CD4-positive, alpha-beta T cell treated with Interleukin-21 for 1 hour (primary cell): ENCODE results near the gene TMEM44.
"Not testable (repeated sequence)": the region's sequence is repeated elsewhere in the genome, so short reads cannot be mapped to it uniquely, and the experiment has no call there.

Experiments
- DNase-seq: peaks from one replicate; pipeline ENCODE4 v3.0.0-alpha.2; 2020

The TMEM44 gene

GRCh38 chr3:194640829-194641228, 7.6 kb upstream of the TMEM44 start:
- peak; percentile 35 for DNase-seq

- DNase-seq = no peak
Observed at GRCh38 chr3:194638991-194639605, 5.9 kb upstream of the TMEM44 start.

GRCh38 chr3:194637541-194638400, 4.6 kb upstream of the TMEM44 start:
- no peak for DNase-seq

DNA sequence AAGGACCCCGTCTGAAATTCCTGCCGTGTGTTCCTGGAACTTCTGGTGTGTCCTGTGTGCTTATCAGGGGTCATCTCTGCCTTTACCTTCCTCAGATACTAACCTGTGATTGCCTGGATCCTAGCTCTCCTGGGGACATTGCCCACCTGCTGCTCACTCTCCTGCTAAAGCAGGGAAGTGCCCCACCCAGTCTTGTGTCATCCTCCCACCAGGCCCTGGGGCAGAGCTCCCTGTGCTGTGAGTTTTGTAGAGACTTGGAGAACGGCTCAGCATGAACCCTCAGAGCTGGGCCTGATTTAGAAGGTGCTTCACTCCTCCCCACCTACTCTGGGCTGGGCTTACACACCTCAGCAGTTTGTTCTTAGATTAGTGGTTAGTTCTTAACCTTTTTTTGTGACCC, 3.8 kb upstream of the TMEM44 start:
- DNase-seq = no peak

DNA sequence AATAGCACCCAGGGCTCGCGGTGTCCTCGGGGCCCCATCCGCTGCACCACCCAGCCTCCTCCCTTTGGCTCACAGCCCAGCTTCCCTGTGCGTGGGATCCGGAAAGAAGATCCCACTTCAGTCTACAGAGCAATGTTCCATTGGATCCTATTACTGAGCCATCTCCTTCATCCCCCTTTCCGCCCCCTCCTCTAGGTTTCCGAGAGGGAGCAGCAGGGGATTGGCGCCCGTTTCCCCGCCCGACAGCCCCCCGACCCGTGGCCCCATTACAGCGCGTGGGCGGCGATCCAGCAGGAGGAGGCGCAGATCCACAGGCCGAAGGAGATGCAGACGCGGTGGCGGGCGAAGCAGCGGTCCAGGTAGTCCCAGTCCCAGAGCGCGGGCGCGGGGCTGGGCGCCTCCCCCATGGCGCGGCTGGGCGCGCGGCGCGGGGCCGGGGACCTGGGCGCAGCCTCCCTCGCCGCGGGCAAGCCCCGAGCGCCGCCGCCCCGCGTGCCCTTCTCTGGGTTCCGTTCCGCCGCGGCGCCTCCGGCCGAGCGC, 340 bp downstream of the TMEM44 start:
- no peak for DNase-seq

GRCh38 chr3:194632226-194632808, 902 bp downstream of the TMEM44 start:
- no peak for DNase-seq

DNA sequence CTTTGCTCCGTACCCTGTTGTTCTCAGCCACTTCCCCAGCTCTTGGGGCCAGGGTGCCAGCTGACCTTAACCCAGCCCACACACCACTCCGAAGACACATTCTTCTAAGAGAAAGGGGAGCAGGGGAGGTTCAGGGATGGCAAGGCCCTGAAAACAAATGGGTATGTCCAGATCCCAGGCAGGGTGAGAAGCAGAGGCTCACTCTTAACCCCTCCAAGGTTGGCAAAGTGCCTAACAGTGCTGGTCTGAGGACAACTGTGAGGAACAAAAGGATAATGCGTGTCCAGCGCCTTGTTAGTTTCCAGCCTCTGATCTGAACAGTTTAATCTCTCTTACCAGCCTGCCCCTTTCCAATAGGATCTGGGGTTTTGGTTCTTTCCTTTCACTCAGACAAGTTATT, 1.5 kb downstream of the TMEM44 start:
- DNase-seq = no peak

- not testable (repeated sequence) for DNase-seq
Observed at GRCh38 chr3:194630681-194631080, 2.5 kb downstream of the TMEM44 start.

DNA sequence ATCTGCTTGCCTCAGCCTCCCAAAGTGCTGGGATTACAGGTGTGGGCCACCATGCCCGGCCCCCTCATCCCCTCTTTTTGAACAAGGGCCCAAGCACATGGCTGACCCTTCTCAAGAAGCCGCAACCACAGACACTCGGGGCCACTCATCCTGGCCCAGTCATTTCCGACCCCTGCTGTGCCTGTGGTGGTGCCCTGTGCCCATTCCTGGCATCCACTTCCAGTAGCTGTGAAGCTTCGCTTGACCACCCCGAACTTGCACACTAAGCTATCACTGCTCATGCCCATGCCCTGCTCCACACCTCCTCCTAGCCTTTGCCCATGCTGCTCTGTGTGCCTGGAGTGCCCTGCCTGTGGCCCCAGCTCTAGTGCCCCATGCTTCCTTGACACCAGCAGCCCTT, 8.3 kb downstream of the TMEM44 start:
- no peak for DNase-seq

GRCh38 chr3:194623449-194624290, 9.5 kb downstream of the TMEM44 start:
- DNase-seq = no peak

GRCh38 chr3:194622621-194623340, 10.4 kb downstream of the TMEM44 start:
- DNase-seq = no peak

DNA sequence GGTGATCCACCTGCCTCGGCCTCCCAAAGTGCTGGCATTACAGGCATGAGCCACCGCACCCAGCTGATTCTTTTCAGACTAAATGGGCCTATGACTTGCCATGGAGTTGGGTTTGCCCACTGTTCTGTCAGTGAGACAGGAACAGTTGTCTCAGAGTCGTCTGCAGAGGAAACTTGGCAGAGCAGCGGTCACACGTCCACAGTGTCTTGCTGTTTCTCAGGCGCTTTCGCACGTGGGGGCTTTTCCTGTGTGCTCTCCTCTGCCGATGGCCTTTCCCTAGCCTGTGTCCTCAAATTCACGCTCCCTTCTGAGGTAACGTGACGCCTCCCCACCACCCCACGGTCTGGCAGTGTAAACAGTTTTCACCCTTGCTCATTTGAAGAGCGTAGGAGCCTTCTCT, 11.3 kb downstream of the TMEM44 start:
- DNase-seq = no peak

DNA sequence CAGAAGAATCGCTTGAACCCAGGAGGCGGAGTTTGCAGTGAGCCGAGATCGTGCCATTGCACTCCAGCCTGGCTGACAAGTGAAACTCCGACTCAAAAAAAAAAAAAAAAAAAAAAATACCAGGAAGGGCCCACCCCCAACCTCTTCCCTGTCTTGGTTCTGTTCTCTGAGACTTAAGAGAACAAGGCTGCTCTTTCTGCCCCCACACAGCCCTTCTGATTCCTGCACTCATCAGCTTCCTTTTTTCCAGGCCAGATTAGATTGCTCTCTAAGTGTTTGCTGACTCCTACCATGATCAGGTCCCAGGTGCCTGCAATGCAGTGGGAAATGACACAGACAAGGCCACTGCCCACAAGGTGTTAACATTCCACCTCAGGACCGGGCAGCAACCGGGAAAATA, 13.0 kb downstream of the TMEM44 start:
- no peak for DNase-seq

- no peak for DNase-seq
Observed at GRCh38 chr3:194619741-194620140, 13.5 kb downstream of the TMEM44 start.

GRCh38 chr3:194618858-194619608, 14.2 kb downstream of the TMEM44 start:
- no peak for DNase-seq

GRCh38 chr3:194617827-194618226, 15.4 kb downstream of the TMEM44 start:
- no peak for DNase-seq

GRCh38 chr3:194617143-194617671, 16.0 kb downstream of the TMEM44 start:
- DNase-seq = no peak

DNA sequence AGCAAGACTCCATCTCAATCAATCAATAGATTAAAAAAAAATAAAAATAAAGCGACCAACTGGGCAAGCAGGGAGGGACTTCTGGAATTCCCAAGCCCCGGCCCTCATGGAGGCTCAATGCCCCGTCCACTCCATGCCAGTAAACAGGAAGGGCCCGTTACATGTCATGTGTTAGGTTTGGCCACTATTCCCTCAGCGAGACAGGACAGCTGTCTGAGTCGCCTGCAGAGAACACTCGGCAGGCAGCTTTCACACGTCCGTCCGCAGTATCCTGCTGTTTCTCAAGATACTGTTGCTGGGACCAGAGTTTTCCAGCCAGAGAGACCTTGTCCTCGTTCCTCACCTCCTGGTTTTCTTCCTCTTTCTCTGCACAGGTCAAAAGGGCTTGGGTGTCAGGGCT, 18.0 kb downstream of the TMEM44 start:
- DNase-seq = no peak

DNA sequence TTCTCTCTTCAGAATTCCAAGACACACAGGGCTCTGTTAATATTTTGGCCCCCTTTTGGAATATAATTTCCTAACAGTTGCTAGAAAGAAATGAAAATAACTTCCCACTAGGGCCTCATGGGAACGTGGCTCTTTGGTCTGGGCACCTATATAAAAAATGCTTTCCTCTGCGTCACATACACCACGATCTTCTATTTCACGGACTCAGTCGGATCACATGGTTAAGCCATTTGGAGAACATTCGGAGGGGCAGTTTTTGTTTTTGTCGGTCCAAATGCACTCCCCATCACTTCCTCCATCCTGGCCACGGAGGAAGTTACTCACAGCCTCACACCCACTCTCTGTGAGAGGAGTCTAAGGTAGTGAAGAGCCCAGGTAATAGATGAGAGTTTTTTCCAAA, 21.0 kb downstream of the TMEM44 start:
- DNase-seq = no peak

DNA sequence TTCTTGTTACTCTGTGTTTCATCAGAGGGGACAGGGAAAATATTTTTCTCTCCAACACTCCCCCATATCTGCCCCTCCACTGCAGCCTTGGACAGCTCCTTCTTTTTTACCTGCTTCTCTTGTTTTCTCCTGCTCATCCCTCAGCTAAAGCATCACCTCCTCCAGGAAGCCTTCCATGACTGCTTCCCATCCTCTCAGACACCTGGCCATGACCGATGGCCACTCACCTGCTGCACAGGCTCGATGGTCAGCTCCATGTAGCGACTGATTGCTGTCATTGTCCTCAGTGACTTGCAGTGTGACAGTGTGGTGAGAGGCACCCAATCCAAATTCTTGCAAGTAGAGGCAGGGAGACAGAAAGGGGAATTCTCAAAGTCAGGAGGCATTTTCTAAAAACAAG, 22.5 kb downstream of the TMEM44 start:
- no peak for DNase-seq

- DNase-seq = no peak
Observed at GRCh38 chr3:194609601-194610000, 23.6 kb downstream of the TMEM44 start.
